K562 (cell line): ENCODE data around the gene LSM8. TPM values are rescaled to one million over a fixed set of nuclear protein-coding genes. Genes with fewer than 3 reads are reported as not detected.
A peak's percentile ranks its signal among the peaks of the same experiment; 100 is the strongest.

Experiments used
- ATAC-seq: fragments of 200-7000 bp; cut with Tn5 transposase; 3 replicates; pipeline ENCODE4 v1.9.1; 2020; ENCODE audit warnings: moderate library complexity
- BruUV-seq: library from RNA; stranded (reverse); fragments of 400-500 nt; replicated peaks from 2 replicates; lab custom pipeline; 2021; lab: Mats Ljungman, UMichigan
- CTCF ChIA-PET: fragments of 300-600 bp; formaldehyde crosslinking; extraction: SDS; loops from one replicate; lab custom pipeline; 2021; ENCODE audit warnings: low intra/inter-chr PET ratio; lab: Yijun Ruan, JAX
- POLR2A ChIA-PET: fragments of 300-600, 350-650 bp; sonication (Branson Sonifier 250); formaldehyde crosslinking; extraction: SDS; loops from one replicate; lab custom pipeline; 2021; ENCODE audit warnings: antibody characterized with exemption, inconsistent platforms; lab: Yijun Ruan, JAX
- DNase-seq, 4 experiments: peaks; one replicate each; pipeline versions ENCODE4 v3.0.0 to v3.0.0-alpha.2; 2011 to 2018; ENCODE audit warnings: low spot score in 3 of 4, mixed read lengths in 3 of 4; ENCODE audit errors: extremely low read depth in 1 of 4
- FAIRE-seq: peaks from 2 replicates; lab custom pipeline; 2011; peaks lifted over from hg19 to GRCh38; lab: Jason Lieb, UNC
- H2AFZ ChIP-seq: 2 replicates; pipeline ENCODE4 v1.6.0; 2011; ENCODE audit warnings: low read depth, low read length, control low read depth, inconsistent platforms
- H3K27ac ChIP-seq: fragments of 200-600 bp; 3 replicates; pipeline ENCODE4 v1.8.0; 2011; ENCODE audit warnings: low read depth, mild to moderate bottlenecking, control low read depth, inconsistent platforms, low read length, moderate library complexity, mixed read lengths; ENCODE audit errors: extremely low read depth
- H3K27me3 ChIP-seq, 2 experiments: fragments of 300-600 bp in 1 of 2; 2 replicates in 1 of 2; 3 replicates in 1 of 2; pipeline versions ENCODE4 v1.6.0 to v1.8.0; 2011; ENCODE audit warnings: inconsistent platforms in 2 of 2, low read length in 2 of 2, mild to moderate bottlenecking in 1 of 2, mixed read lengths in 1 of 2, moderate library complexity in 1 of 2; ENCODE audit not compliant: control insufficient read depth in 2 of 2, insufficient read depth in 2 of 2
- H3K36me3 ChIP-seq: fragments of 300-600 bp; 3 replicates; pipeline ENCODE4 v1.8.0; 2011; ENCODE audit warnings: mild to moderate bottlenecking, low read length, inconsistent platforms; ENCODE audit not compliant: control insufficient read depth, insufficient read depth
- H3K4me1 ChIP-seq, 2 experiments: fragments of 200-600 bp in 1 of 2; replicated peaks in 1 of 2; 2 replicates in 1 of 2; 3 replicates in 1 of 2; pipeline versions ENCODE4 v1.5.1 to v1.8.0; 2011; ENCODE audit warnings: inconsistent platforms in 2 of 2, low read length in 2 of 2, mild to moderate bottlenecking in 1 of 2, mixed read lengths in 1 of 2, moderate library complexity in 1 of 2; ENCODE audit not compliant: control insufficient read depth in 2 of 2, insufficient read depth in 2 of 2
- H3K4me2 ChIP-seq: 2 replicates; pipeline ENCODE4 v1.6.1; 2011; ENCODE audit warnings: low read length, control low read depth, inconsistent platforms, mixed read lengths; ENCODE audit not compliant: insufficient read depth
- H3K4me3 ChIP-seq: fragments of 200-600 bp; sonication (generic), shearing (Covaris generic); 2 replicates; pipeline ENCODE4 v1.5.1; 2016; ENCODE audit warnings: control low read depth, inconsistent platforms
- H3K79me2 ChIP-seq: fragments of 200-600 bp; 3 replicates; pipeline ENCODE4 v1.8.0; 2011; ENCODE audit warnings: low read length, inconsistent platforms; ENCODE audit not compliant: control insufficient read depth, insufficient read depth
- H3K9ac ChIP-seq, 2 experiments: 2 replicates each; pipeline versions ENCODE4 v1.6.0 to v1.6.1; 2011; ENCODE audit warnings: low read depth in 2 of 2, low read length in 2 of 2, control low read depth in 1 of 2, inconsistent platforms in 1 of 2, mild to moderate bottlenecking in 1 of 2, mixed read lengths in 1 of 2; ENCODE audit not compliant: insufficient read depth in 1 of 2
- H3K9me1 ChIP-seq: one replicate; pipeline ENCODE4 v1.6.0; 2011; ENCODE audit warnings: inconsistent platforms, mild to moderate bottlenecking, low read length, moderate library complexity; ENCODE audit not compliant: control insufficient read depth, insufficient read depth
- H3K9me3 ChIP-seq: replicated peaks from 2 replicates; pipeline ENCODE4 v1.5.1; 2011; ENCODE audit warnings: low read depth, low read length, inconsistent platforms; ENCODE audit not compliant: control insufficient read depth, insufficient read depth
- H4K20me1 ChIP-seq: replicated peaks from 2 replicates; pipeline ENCODE4 v1.6.1; 2011; ENCODE audit warnings: low read length, inconsistent platforms, mixed read lengths; ENCODE audit not compliant: control insufficient read depth, insufficient read depth
- BACH1 ChIP-seq: fragments of 200-800 bp; sonication (Bioruptor generic); IDR thresholded peaks from 2 replicates; pipeline ENCODE4 v1.6.1; 2016; ENCODE audit warnings: missing genetic modification characterization, missing compliant biosample characterization
- CBX1 ChIP-seq: sonication (generic); IDR thresholded peaks from 2 replicates; pipeline ENCODE4 v1.6.1; 2016; ENCODE audit warnings: antibody characterized with exemption, low read depth, mild to moderate bottlenecking
- CSDE1 ChIP-seq, 2 experiments: fragments of 450-650 bp; IDR thresholded peaks; 2 replicates each; pipeline ENCODE4 v1.6.1; 2016; ENCODE audit warnings: mild to moderate bottlenecking in 1 of 2
- DLX4 ChIP-seq: fragments of 250-450 bp; sonication (Bioruptor Pico); IDR thresholded peaks from 2 replicates; pipeline ENCODE4 v1.6.1; 2021; ENCODE audit warnings: mild to moderate bottlenecking
- DNMT1 ChIP-seq: fragments of 450-650 bp; IDR thresholded peaks from 2 replicates; pipeline ENCODE4 v1.6.1; 2016; ENCODE audit warnings: antibody characterized with exemption, mild to moderate bottlenecking
- FOXJ2 ChIP-seq: fragments of 200-800 bp; sonication (Bioruptor generic); IDR thresholded peaks from 2 replicates; pipeline ENCODE4 v1.6.1; 2016; ENCODE audit warnings: missing genetic modification characterization, missing compliant biosample characterization
- FOXK2 ChIP-seq, 2 experiments: fragments of 450-650 bp; IDR thresholded peaks in 1 of 2; conservative IDR thresholded peaks in 1 of 2; 2 replicates each; pipeline ENCODE4 v1.6.1; 2016; ENCODE audit warnings: low read depth in 2 of 2, mild to moderate bottlenecking in 1 of 2
- KDM5B ChIP-seq: fragments of 200-600 bp; sonication (generic); IDR thresholded peaks from 2 replicates; pipeline ENCODE4 v1.6.1; 2012; ENCODE audit warnings: low read depth, mild to moderate bottlenecking, moderate library complexity, low read length, control low read depth, inconsistent platforms; ENCODE audit not compliant: insufficient replicate concordance
- KLF10 ChIP-seq: fragments of 250-450 bp; sonication (Bioruptor Pico); IDR thresholded peaks from 2 replicates; pipeline ENCODE4 v1.6.1; 2021; ENCODE audit warnings: matching md5 sums
- MAFF ChIP-seq: IDR thresholded peaks from 2 replicates; pipeline ENCODE4 v1.6.1; 2012; ENCODE audit warnings: low read length, improper control_type of control experiment
- MAFG ChIP-seq: fragments of 450-650 bp; conservative IDR thresholded peaks from 2 replicates; pipeline ENCODE4 v1.6.1; 2016; ENCODE audit warnings: missing genetic modification characterization, missing compliant biosample characterization
- POLR2G ChIP-seq: fragments of 200-400 bp; formaldehyde crosslinking; IDR thresholded peaks from 2 replicates; pipeline ENCODE4 v1.6.1; 2017; ENCODE audit warnings: low read depth, mild to moderate bottlenecking, antibody characterized with exemption, low read length, moderate library complexity
- RHOXF2B ChIP-seq: fragments of 250-450 bp; sonication (Bioruptor Pico); conservative IDR thresholded peaks from 2 replicates; pipeline ENCODE4 v1.5.1; 2021
- RNF2 ChIP-seq: sonication (generic); IDR thresholded peaks from 2 replicates; pipeline ENCODE4 v1.6.1; 2016
- SMAD4 ChIP-seq: fragments of 250-450 bp; sonication (Bioruptor Pico); conservative IDR thresholded peaks from 2 replicates; pipeline ENCODE4 v1.8.0; 2021; ENCODE audit warnings: inconsistent platforms, mild to moderate bottlenecking, moderate library complexity
- SMARCE1 ChIP-seq: fragments of 450-650 bp; IDR thresholded peaks from 2 replicates; pipeline ENCODE4 v1.7.1; 2016; ENCODE audit warnings: mild to moderate bottlenecking
- VEZF1 ChIP-seq: fragments of 200-800 bp; sonication (Bioruptor generic); IDR thresholded peaks from 2 replicates; pipeline ENCODE4 v1.6.1; 2017; ENCODE audit warnings: missing genetic modification characterization, missing compliant biosample characterization
- ZNF146 ChIP-seq: IDR thresholded peaks from one replicate; pipeline ENCODE4 v1.6.1; 2018; ENCODE audit warnings: missing compliant biosample characterization; ENCODE audit not compliant: unreplicated experiment
- ZNF316 ChIP-seq: fragments of 450-650 bp; IDR thresholded peaks from 2 replicates; pipeline ENCODE4 v1.6.1; 2016
- ZNF354B ChIP-seq: fragments of 250-450 bp; sonication (Bioruptor Pico); IDR thresholded peaks from 2 replicates; pipeline ENCODE4 v1.4.0; 2020
- ZNF551 ChIP-seq: fragments of 250-450 bp; sonication (Bioruptor Pico); IDR thresholded peaks from 2 replicates; pipeline ENCODE4 v1.5.0; 2021; ENCODE audit warnings: mild to moderate bottlenecking, moderate library complexity
- ZNF561 ChIP-seq: fragments of 450-650 bp; formaldehyde crosslinking; conservative IDR thresholded peaks from 2 replicates; pipeline ENCODE4 v1.4.0; 2020; ENCODE audit warnings: mild to moderate bottlenecking, moderate library complexity
- ZNF75A ChIP-seq: fragments of 450-650 bp; formaldehyde crosslinking; IDR thresholded peaks from 2 replicates; pipeline ENCODE4 v1.4.0; 2020; ENCODE audit warnings: mild to moderate bottlenecking
- whole genome bisulfite sequencing: fragments of 100-300 bp; shearing (Covaris generic); methylation state at CpG from one replicate; pipeline ENCODE4 v1.1.6; 2016; ENCODE audit warnings: low coverage, mixed read lengths; ENCODE audit not compliant: insufficient coverage; ENCODE audit errors: missing lambda C conversion rate; 5-methylcytosine and 5-hydroxymethylcytosine counted together
- in situ Hi-C: fragments of 300-500 bp; cut with MboI; formaldehyde crosslinking; loops from 4 replicates; pipeline ENCODE4 v1.15.0; 2018; ENCODE audit warnings: inconsistent platforms, mixed read lengths
- intact Hi-C: fragments of 100-400 bp; cut with micrococcal nuclease; formaldehyde crosslinking; loops from 2 replicates; pipeline ENCODE4 v1.14.2; 2022
- polyA plus RNA-seq, 8 experiments: library from polyadenylated mRNA; depleted of rRNA in 4 of 8; stranded (reverse) in 5 of 8; unstranded in 3 of 8; fragments of >200 nt; fragmentation: Nextera tagmentation in 2 of 8; fragmentation: Illumina TruSeq in 1 of 8; extraction: Ambion mirVana in 2 of 8; extraction: Trizol in 1 of 8; gene quantifications; 2 replicates each; pipeline versions ENCODE4 v1.2.1 to v1.2.3, GENCODE V29; 2011 to 2014; ENCODE audit warnings: inconsistent platforms in 1 of 8, missing spikeins in 1 of 8
- total RNA-seq, 7 experiments: library from RNA; depleted of rRNA in 6 of 7; stranded (reverse); fragments of >200 nt in 6 of 7; fragmentation: Illumina TruSeq in 2 of 7; extraction: Trizol in 2 of 7; gene quantifications; 2 replicates each; pipeline versions ENCODE4 v1.2.1 to v1.2.3, GENCODE V29; 2011 to 2021; ENCODE audit warnings: low replicate concordance in 1 of 7

Gene LSM8
- total and polyA plus RNA-seq, 9 of the 15 experiments (the other 6 are each of a cell fraction or from before 2014, with no cell fraction given), result 81.5 to 340 (median 180) TPM

- TF ChIP-seq KDM5B, result no peak
- no peak for TF ChIP-seq RNF2
- TF ChIP-seq SMARCE1, result no peak
- TF ChIP-seq CBX1, result no peak
- TF ChIP-seq ZNF316, result peak; percentile 98
- no peak for TF ChIP-seq SMAD4 (CRISPR knock-in tag)
- no peak for TF ChIP-seq FOXK2 (conservative IDR thresholded peaks at IDR 0.05 in 1 of 2, IDR thresholded peaks at IDR 0.05 in 1 of 2; ENCODE audit: low read depth in 2 of 2)
- no peak for TF ChIP-seq ZNF75A (CRISPR knock-in tag)
- TF ChIP-seq MAFF, result peak; percentile 98
- no peak for TF ChIP-seq KLF10 (CRISPR knock-in tag)
- TF ChIP-seq RHOXF2B (CRISPR knock-in tag), result no peak
- TF ChIP-seq MAFG, result peak; percentile 92
These were observed 1.2 kb upstream of the LSM8 start (continued) for GRCh38 chr7:118182593-118183427.

GRCh38 chr7:118183428-118183785 is 557 bp upstream of the LSM8 start:
- peak overlapping the region; percentile 68 for H3K4me3 ChIP-seq
- peak overlapping the region; percentile 96 for H3K4me2 ChIP-seq
- H3K9me1 ChIP-seq, result no peaks in the 10 kb centered on the region
- BruUV-seq, result TSS peak; percentile 95
- peaks cover 28% of the 10 kb centered on the region for H3K36me3 ChIP-seq
- no peaks in the 10 kb centered on the region for H4K20me1 ChIP-seq
- ATAC-seq (peak; percentile 0; the same call in 1 of the 3 replicates), DNase-seq (peak in 1 of 4 experiments; percentile 40), FAIRE-seq (no peak)
- H2AFZ ChIP-seq, result peak overlapping the region; percentile 92
- WGBS, result 0% methylated on average over 15 of the region's 15 CpGs
- POLR2A ChIA-PET, result interaction anchor here (1.0 to 1.2 kb wide), 2 partner anchors 10 to 12 kb away, joined by 3 to 5 read pairs; no protein-coding TSS in a partner anchor
- no peaks in the 10 kb centered on the region for H3K9me3 ChIP-seq
- H3K79me2 ChIP-seq, result peaks cover 57% of the 10 kb centered on the region
- CTCF ChIA-PET, result no interaction called here
- peaks cover 4 to 7% of the 10 kb centered on the region in 2 experiments; a peak in 3 of 5 replicates for H3K4me1 ChIP-seq
- peak overlapping the region; percentile 90 for H3K27ac ChIP-seq
- H3K9ac ChIP-seq, result peak overlapping the region; percentile 95 to 99
- H3K27me3 ChIP-seq, result no peaks in the 10 kb centered on the region
- in situ Hi-C loops, result loop anchor here (25.0 kb wide), 1 partner anchor 1221 kb away; the partner anchor contains the start of gene ST7
- intact Hi-C loops, result loop anchor here (10.0 kb wide), 2 partner anchors 1229 to 1969 kb away; partner anchors contain the start of genes ST7 and TES
- TF ChIP-seq FOXJ2 (tag) (peak; percentile 35; the same call in 1 of the 2 replicates), ZNF354B (CRISPR knock-in tag) (no peak), BACH1 (tag) (no peak; the same call in 1 of the 2 replicates), VEZF1 (CRISPR knock-in tag) (no peak), DLX4 (CRISPR knock-in tag) (no peak), ZNF146 (CRISPR knock-in tag) (no peak), ZNF551 (CRISPR knock-in tag) (no peak), DNMT1 (no peak), POLR2G (no peak), CSDE1 (IDR thresholded peaks at IDR 0.05) (0 out of 4 replicates have a peak, but pooled peaks of 1 of the 2 experiments have one; percentile 26), ZNF561 (no peak)
